PC-3 (cell line): ENCODE data around the gene FOXM1. TPM values are rescaled to one million over a fixed set of nuclear protein-coding genes. Genes with fewer than 3 reads are reported as not detected.

ENCODE experiments used
- ATAC-seq: fragments of 200-7000 bp; cut with Tn5 transposase; 2 replicates; pipeline ENCODE4 v1.9.1; 2020; ENCODE audit warnings: mild to moderate bottlenecking, moderate library complexity
- BruUV-seq: library from RNA; stranded (reverse); fragments of 400-500 nt; replicated peaks from 2 replicates; lab custom pipeline; 2021; lab: Mats Ljungman, UMichigan
- CTCF ChIA-PET: fragments of 300-600 bp; sonication (Branson Sonifier 250); formaldehyde crosslinking; loops from one replicate; lab custom pipeline; 2022; ENCODE audit warnings: antibody characterized with exemption; lab: Charles Lee
- POLR2A ChIA-PET: fragments of 300-600 bp; sonication (Branson Sonifier 250); formaldehyde crosslinking; loops from one replicate; lab custom pipeline; 2022; ENCODE audit warnings: antibody characterized with exemption; ENCODE audit not compliant: unreplicated experiment; lab: Charles Lee
- DNase-seq: peaks from one replicate; pipeline ENCODE4 v3.0.0-alpha.2; 2015
- H2AFZ ChIP-seq: fragments of 300-600 bp; sonication (generic); 2 replicates; pipeline ENCODE4 v1.6.0; 2016; ENCODE audit warnings: antibody characterized with exemption, low read length
- H3F3A ChIP-seq: fragments of 300-600 bp; sonication (generic); one replicate; pipeline ENCODE4 v1.6.0; 2017; ENCODE audit warnings: antibody characterized with exemption, low read length, control low read depth, mild to moderate bottlenecking; ENCODE audit not compliant: unreplicated experiment
- H3K27ac ChIP-seq: fragments of 300-600 bp; sonication (generic); 2 replicates; pipeline ENCODE4 v1.5.1; 2016; ENCODE audit warnings: mild to moderate bottlenecking, low read length
- H3K27me3 ChIP-seq: fragments of 300-600 bp; sonication (generic); 2 replicates; pipeline ENCODE4 v1.6.1; 2016; ENCODE audit warnings: low read length, mixed read lengths
- H3K36me3 ChIP-seq: fragments of 300-600 bp; sonication (generic); 2 replicates; pipeline ENCODE4 v1.6.1; 2016; ENCODE audit warnings: low read depth, mixed run types, low read length, mixed read lengths
- H3K4me1 ChIP-seq: fragments of 300-600 bp; sonication (generic); 2 replicates; pipeline ENCODE4 v1.5.1; 2016; ENCODE audit warnings: low read length; ENCODE audit not compliant: insufficient read depth
- H3K4me2 ChIP-seq: fragments of 300-600 bp; sonication (generic); 2 replicates; pipeline ENCODE4 v1.6.0; 2016; ENCODE audit warnings: low read length
- H3K4me3 ChIP-seq: fragments of 300-600 bp; sonication (generic); 2 replicates; pipeline ENCODE4 v1.5.1; 2016; ENCODE audit warnings: mild to moderate bottlenecking, low read length, mixed read lengths
- H3K79me2 ChIP-seq: fragments of 300-600 bp; sonication (generic); 2 replicates; pipeline ENCODE4 v1.6.1; 2017; ENCODE audit warnings: low read length, mixed read lengths
- H3K9ac ChIP-seq: fragments of 300-600 bp; sonication (generic); 2 replicates; pipeline ENCODE4 v1.6.0; 2016; ENCODE audit warnings: mild to moderate bottlenecking, low read length
- H3K9me2 ChIP-seq: fragments of 300-600 bp; sonication (generic); replicated peaks from 2 replicates; pipeline ENCODE4 v1.6.1; 2016; ENCODE audit warnings: mixed run types, low read length, mixed read lengths
- H3K9me3 ChIP-seq: fragments of 300-600 bp; sonication (generic); 2 replicates; pipeline ENCODE4 v1.6.1; 2016; ENCODE audit warnings: low read length, mixed read lengths
- H4K20me1 ChIP-seq: fragments of 300-600 bp; sonication (generic); 2 replicates; pipeline ENCODE4 v1.6.1; 2016; ENCODE audit warnings: low read length, mixed read lengths
- EZH2 ChIP-seq: fragments of 300-600 bp; sonication (generic); IDR thresholded peaks from one replicate; pipeline ENCODE4 v1.6.1; 2017; ENCODE audit warnings: antibody characterized with exemption, mild to moderate bottlenecking, low read length; ENCODE audit not compliant: unreplicated experiment
- EZH2phosphoT487 ChIP-seq: fragments of 300-600 bp; sonication (generic); IDR thresholded peaks from 2 replicates; pipeline ENCODE4 v1.6.1; 2018; ENCODE audit warnings: mild to moderate bottlenecking, antibody characterized with exemption, low read length, borderline replicate concordance
- intact Hi-C: fragments of 100-400 bp; cut with micrococcal nuclease; formaldehyde crosslinking; loops from 2 replicates; pipeline ENCODE4 v1.9.0; 2023
- total RNA-seq: library from RNA; depleted of rRNA; stranded (reverse); fragments of >200 nt; gene quantifications from 2 replicates; pipeline ENCODE4 v1.2.3, GENCODE V29; 2014
- TF ChIP-seq, protein P1 (sequence below): fragments of 300-600 bp; sonication (generic); conservative IDR thresholded peaks from 2 replicates; pipeline ENCODE4 v1.5.1; 2017; ENCODE audit warnings: antibody characterized with exemption, low read depth, mild to moderate bottlenecking, low read length

Gene FOXM1
- total RNA-seq, 1 experiment from 2014 or later: 71.4 TPM

DNA sequence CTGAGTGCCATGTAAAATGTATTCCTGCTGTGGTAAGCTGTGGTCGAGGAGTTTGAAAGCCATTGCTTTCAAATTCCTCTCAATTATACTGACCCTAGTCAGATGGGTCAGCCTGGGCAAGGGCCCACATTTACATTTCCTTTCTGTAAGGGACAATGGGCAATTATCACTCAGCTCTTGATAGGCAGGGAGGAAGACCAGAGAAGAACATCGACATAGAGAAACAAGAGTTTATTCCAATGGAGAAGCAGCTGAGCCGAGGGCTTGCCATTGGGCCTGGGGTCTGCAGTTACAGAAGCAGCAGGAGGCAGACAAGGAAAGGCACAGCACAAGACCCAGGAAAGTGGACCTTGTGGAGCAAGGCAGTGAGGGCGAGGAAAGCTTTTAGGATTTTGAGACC is 51.8 kb downstream of the FOXM1 start:
- Histone ChIP-seq H3K9me3 (no peaks in the 10 kb centered on the region), H3K9me2 (no peaks in the 10 kb centered on the region), H2AFZ (no peak overlapping the region), H3K4me1 (no peaks in the 10 kb centered on the region), H3K27me3 (no peaks in the 10 kb centered on the region), H3K9ac (no peak overlapping the region), H4K20me1 (no peaks in the 10 kb centered on the region), H3F3A (no peaks in the 10 kb centered on the region), H3K4me2 (no peak overlapping the region), H3K4me3 (no peak overlapping the region), H3K27ac (no peak overlapping the region), H3K36me3 (peaks cover 7% of the 10 kb centered on the region; the same call in 1 of the 2 replicates), H3K79me2 (no peaks in the 10 kb centered on the region)
- CTCF ChIA-PET: no interaction called here
- intact Hi-C loops: no loop called here
- ATAC-seq (no peak), DNase-seq (no peak)
- POLR2A ChIA-PET: no interaction called here
- no TSS peak for BruUV-seq
- TF ChIP-seq EZH2phosphoT487: no peak
- TF ChIP-seq EZH2: no peak
- TF ChIP-seq, protein P1, sequence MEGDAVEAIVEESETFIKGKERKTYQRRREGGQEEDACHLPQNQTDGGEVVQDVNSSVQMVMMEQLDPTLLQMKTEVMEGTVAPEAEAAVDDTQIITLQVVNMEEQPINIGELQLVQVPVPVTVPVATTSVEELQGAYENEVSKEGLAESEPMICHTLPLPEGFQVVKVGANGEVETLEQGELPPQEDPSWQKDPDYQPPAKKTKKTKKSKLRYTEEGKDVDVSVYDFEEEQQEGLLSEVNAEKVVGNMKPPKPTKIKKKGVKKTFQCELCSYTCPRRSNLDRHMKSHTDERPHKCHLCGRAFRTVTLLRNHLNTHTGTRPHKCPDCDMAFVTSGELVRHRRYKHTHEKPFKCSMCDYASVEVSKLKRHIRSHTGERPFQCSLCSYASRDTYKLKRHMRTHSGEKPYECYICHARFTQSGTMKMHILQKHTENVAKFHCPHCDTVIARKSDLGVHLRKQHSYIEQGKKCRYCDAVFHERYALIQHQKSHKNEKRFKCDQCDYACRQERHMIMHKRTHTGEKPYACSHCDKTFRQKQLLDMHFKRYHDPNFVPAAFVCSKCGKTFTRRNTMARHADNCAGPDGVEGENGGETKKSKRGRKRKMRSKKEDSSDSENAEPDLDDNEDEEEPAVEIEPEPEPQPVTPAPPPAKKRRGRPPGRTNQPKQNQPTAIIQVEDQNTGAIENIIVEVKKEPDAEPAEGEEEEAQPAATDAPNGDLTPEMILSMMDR: no peak

DNA sequence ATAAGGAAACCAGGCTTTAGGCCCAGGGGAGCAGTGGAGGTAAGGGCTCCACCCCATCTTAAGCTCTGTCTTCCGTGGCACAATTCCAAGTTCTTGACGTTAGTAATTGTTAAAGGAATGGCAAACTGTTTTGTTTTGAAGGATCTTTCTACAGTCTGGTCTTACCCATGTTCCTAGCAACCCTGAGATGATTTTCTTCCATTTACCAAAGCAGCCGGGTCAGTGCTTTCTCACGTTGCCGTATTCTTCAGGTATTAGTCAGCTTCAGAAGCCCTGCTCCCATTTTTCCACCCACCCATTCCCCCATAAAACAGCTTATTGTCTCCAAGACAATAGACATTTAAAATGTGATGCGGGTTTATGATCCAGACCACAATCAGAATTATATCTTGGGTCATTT is 52.4 kb downstream of the FOXM1 start:
- Histone ChIP-seq H3K4me2 (no peak overlapping the region), H3K4me1 (no peaks in the 10 kb centered on the region), H3K36me3 (peaks cover 7% of the 10 kb centered on the region; the same call in 1 of the 2 replicates), H3K4me3 (no peak overlapping the region), H4K20me1 (no peaks in the 10 kb centered on the region), H3K9me2 (no peaks in the 10 kb centered on the region), H3K27me3 (no peaks in the 10 kb centered on the region), H2AFZ (no peak overlapping the region), H3K27ac (no peak overlapping the region), H3K79me2 (no peaks in the 10 kb centered on the region), H3K9me3 (no peaks in the 10 kb centered on the region), H3F3A (no peaks in the 10 kb centered on the region), H3K9ac (no peak overlapping the region)
- no TSS peak for BruUV-seq
- intact Hi-C loops: no loop called here
- ATAC-seq (no peak), DNase-seq (no peak)
- TF ChIP-seq, protein P1: no peak
- TF ChIP-seq EZH2phosphoT487 (no peak), EZH2 (no peak)
- ChIA-PET CTCF (no interaction called here), POLR2A (no interaction called here)

DNA sequence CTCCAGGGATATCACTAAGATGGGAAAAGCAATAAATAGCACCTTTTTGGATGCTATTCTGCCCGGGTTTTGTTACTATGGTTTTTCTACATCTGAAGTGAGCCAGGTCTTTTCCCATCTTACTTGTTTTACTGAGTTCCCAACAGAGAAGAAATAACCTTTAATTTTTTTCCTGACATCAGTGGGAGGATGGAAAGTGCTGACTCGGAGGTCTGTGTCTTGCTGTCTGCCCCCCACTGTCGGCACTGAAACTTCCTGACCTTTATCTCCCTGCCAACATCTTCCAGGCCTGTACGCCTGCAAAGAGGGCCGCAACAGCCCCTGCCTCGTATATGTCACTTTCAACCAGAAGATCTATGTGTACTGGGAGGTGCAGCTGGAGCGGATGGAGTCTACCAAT is 53.5 kb downstream of the FOXM1 start:
- H3K4me2 ChIP-seq: no peak overlapping the region
- H3K79me2 ChIP-seq: no peaks in the 10 kb centered on the region
- BruUV-seq: no TSS peak
- TF ChIP-seq EZH2 (no peak), EZH2phosphoT487 (no peak)
- TF ChIP-seq, protein P1: no peak
- no peak overlapping the region for H2AFZ ChIP-seq
- intact Hi-C loops: no loop called here
- H3F3A ChIP-seq: no peaks in the 10 kb centered on the region
- ChIA-PET POLR2A (no interaction called here), CTCF (no interaction called here)
- H3K4me3 ChIP-seq: no peak overlapping the region
- DNase-seq (no peak), ATAC-seq (no peak)
- no peaks in the 10 kb centered on the region for H3K4me1 ChIP-seq
- no peak overlapping the region for H3K9ac ChIP-seq
- H4K20me1 ChIP-seq: no peaks in the 10 kb centered on the region
- peaks cover 7% of the 10 kb centered on the region; the same call in 1 of the 2 replicates for H3K36me3 ChIP-seq
- no peaks in the 10 kb centered on the region for H3K27me3 ChIP-seq
- no peaks in the 10 kb centered on the region for H3K9me2 ChIP-seq
- no peak overlapping the region for H3K27ac ChIP-seq
- H3K9me3 ChIP-seq: no peaks in the 10 kb centered on the region
